Measurements from ENCODE around the gene LRSAM1. TPM values are rescaled to one million over a fixed set of nuclear protein-coding genes. Genes with fewer than 3 reads are reported as not detected.

LRSAM1 gene
- total and polyA plus RNA-seq, 11 donors, result 21.9 to 42.2 (median 31.6) TPM

DNA sequence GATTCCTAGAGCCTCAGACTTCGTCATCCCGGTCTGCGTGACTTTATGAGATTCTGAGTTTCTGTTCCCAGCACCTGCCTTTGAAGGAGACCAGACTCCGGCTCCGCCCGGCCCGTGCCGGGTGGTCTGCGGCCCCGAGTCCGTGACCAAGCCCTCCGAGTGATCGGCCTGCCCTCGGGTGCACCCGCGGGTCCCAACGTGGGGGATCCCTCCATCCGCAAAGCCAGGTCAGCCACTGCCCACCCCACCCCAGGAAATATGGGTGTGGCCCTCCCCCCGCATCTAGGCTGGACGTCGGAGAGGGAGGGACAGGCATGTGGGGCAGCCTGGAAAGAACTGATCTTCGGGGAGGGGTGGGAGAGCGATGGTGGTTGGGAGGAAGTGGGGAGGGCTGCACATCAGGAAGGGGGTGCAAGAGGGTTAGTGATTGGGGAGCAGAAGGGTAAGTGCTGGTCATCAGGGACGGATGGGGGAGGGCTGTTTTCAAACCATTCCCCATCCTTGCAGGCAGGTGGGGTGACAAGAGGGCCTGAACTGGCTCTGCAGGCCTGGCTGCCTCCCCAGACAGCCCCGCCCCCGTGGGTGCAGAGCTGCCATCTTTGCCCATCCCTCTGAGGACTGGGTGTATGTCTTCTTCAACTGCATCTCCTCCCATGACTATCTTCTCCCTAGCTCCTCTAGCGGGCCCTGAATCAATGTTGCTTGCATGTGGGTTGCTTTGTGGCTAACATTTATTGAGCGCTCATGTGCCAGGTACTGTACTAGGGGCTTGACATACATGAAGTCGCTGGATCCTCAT lies 747 bp downstream of the LRSAM1 start:
- Histone ChIP-seq H3K4me3 (peak overlapping the region; percentile 64 to 93 (median 89)), H3K4me1 (peaks cover 7 to 58% (median 36%) of the 10 kb centered on the region in 12 donors), H3K9me3 (no peaks in the 10 kb centered on the region), H3K27ac (peak overlapping the region; percentile 90 to 98 (median 95)), H3K36me3 (peaks cover 0 to 53% (median 41%) of the 10 kb centered on the region in 9 donors), H3K27me3 (no peaks in the 10 kb centered on the region)
- intact Hi-C loops (cut with DNase I), result loop anchor here in 4 of 10 donors (1.0 to 10.0 kb wide), 3 partner anchors 28 to 227 kb away; partner anchors contain the start of genes ZNF79 (in 3 of the 4) and SLC2A8 (in 1 of the 4)
- WGBS, 4 donors, result 10 to 14% (median 11%) methylated on average over 27 to 29 of the region's 29 CpGs
- ATAC-seq (peak; percentile 10 to 44 (median 34)), DNase-seq (peak; percentile 50 to 76 (median 58))
- TF ChIP-seq POLR2A (IDR thresholded peaks at IDR 0.05), result no peak
- TF ChIP-seq, protein P1, sequence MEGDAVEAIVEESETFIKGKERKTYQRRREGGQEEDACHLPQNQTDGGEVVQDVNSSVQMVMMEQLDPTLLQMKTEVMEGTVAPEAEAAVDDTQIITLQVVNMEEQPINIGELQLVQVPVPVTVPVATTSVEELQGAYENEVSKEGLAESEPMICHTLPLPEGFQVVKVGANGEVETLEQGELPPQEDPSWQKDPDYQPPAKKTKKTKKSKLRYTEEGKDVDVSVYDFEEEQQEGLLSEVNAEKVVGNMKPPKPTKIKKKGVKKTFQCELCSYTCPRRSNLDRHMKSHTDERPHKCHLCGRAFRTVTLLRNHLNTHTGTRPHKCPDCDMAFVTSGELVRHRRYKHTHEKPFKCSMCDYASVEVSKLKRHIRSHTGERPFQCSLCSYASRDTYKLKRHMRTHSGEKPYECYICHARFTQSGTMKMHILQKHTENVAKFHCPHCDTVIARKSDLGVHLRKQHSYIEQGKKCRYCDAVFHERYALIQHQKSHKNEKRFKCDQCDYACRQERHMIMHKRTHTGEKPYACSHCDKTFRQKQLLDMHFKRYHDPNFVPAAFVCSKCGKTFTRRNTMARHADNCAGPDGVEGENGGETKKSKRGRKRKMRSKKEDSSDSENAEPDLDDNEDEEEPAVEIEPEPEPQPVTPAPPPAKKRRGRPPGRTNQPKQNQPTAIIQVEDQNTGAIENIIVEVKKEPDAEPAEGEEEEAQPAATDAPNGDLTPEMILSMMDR (IDR thresholded peaks at IDR 0.05), result no peak

DNA sequence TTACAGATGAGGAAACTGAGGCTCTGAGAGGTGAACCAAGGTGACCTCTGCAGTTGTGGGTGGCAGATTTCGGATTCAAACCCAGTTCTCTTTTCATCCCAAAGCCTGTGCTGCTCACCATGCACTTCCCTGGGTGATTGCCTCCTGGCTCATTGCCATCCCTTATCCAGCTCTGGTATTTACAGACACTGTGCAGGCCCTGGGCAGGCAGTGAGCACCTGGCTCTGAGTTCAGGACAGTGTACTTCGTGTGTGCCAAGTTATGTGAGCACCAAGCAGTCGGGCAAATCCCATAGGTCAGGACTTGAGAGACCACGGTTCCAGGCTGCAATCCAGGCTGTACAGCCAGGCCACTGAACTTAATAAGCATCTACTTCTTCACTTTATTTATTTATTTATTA lies 1.4 kb downstream of the LRSAM1 start:
- Histone ChIP-seq H3K4me3 (peak overlapping the region in 8 of 12 donors; percentile 73 to 93 (median 92)), H3K4me1 (peaks cover 7 to 58% (median 36%) of the 10 kb centered on the region in 12 donors), H3K9me3 (no peaks in the 10 kb centered on the region), H3K36me3 (peaks cover 0 to 53% (median 41%) of the 10 kb centered on the region in 9 donors), H3K27me3 (no peaks in the 10 kb centered on the region), H3K27ac (peak overlapping the region in 11 of 12 donors; percentile 17 to 98 (median 95))
- TF ChIP-seq, protein P1 (IDR thresholded peaks at IDR 0.05), result no peak
- TF ChIP-seq POLR2A (IDR thresholded peaks at IDR 0.05), result no peak
- intact Hi-C loops (cut with DNase I), result loop anchor here in 1 of 10 donors (10.0 kb wide), 1 partner anchor 228 kb away; no protein-coding TSS in a partner anchor
- ATAC-seq (peak; percentile 62 to 71 (median 66)), DNase-seq (peak; percentile 79 to 93 (median 81))
- WGBS, 4 donors, result 42 to 55% (median 46%) methylated on average over 4 of the region's 4 CpGs

DNA sequence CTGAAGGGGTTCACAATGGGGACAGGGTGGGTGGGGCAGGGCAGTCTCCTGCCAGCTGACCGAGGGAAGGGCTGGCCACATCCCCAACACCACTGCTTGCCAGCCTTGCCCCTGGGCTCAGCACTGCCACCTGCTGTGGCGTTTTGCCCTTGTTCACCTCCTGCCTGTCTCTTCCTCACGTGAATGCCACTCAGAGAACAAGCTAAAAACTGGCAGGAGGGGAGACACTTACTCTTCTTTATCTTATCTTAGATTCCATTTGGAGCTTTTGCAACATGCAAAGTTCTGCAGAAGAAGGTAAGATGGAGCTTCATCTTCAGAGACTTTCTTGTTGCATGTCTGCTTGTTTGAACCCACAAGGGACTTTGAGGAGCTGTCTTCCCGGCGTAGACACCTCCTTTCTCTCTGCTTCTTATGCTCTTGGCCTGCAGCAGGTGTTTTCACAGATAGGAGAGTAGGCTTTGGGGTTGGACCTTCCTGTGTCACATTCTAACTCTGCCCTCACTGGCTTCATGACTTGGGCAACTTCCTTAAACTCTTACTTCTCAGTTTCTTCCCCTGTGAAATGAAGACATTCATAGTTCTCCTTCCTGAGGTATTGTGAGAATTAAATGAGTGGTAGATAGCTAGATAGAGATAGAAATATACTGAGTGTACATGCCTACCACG lies 4.1 kb downstream of the LRSAM1 start:
- Histone ChIP-seq H3K27me3 (no peaks in the 10 kb centered on the region), H3K27ac (peak overlapping the region in 5 of 12 donors; percentile 2 to 64 (median 17)), H3K9me3 (no peaks in the 10 kb centered on the region), H3K4me1 (peaks cover 0 to 41% (median 20%) of the 10 kb centered on the region in 12 donors), H3K4me3 (no peak overlapping the region), H3K36me3 (peaks cover 0 to 54% (median 40%) of the 10 kb centered on the region in 9 donors)
- DNase-seq (peak in 3 of 5 donors; percentile 31 to 59 (median 51)), ATAC-seq (no peak)
- TF ChIP-seq, protein P1 (IDR thresholded peaks at IDR 0.05), result peak in 11 of 12 donors; percentile 13 to 53 (median 38)
- no peak for TF ChIP-seq POLR2A (IDR thresholded peaks at IDR 0.05)
- WGBS, 4 donors, result 50 to 60% (median 57%) methylated on average over 6 of the region's 6 CpGs
- intact Hi-C loops (cut with DNase I), result loop anchor here in 1 of 10 donors (10.0 kb wide), 1 partner anchor 231 kb away; no protein-coding TSS in a partner anchor
